Esophagus muscularis mucosa (tissue), 4 donors: ENCODE measurements around the gene PODXL2.

Experiments used
- EP300 ChIP-seq: sonication (generic); formaldehyde crosslinking; IDR thresholded peaks from one replicate; pipeline ENCODE4 v1.6.1; 2017; ENCODE audit warnings: antibody characterized with exemption
- POLR2A ChIP-seq: fragments of 450-650 bp; IDR thresholded peaks from one replicate; pipeline ENCODE4 v1.6.1; 2017; ENCODE audit warnings: antibody characterized with exemption, moderate library complexity, mild to moderate bottlenecking, low read depth
- TF ChIP-seq, protein P1 (sequence below), 3 experiments: fragments of 200-600 bp in 2 of 3; fragments of 450-650 bp in 1 of 3; sonication (generic) in 2 of 3; IDR thresholded peaks; one replicate each; pipeline ENCODE4 v1.5.1; 2017 to 2019; ENCODE audit warnings: antibody characterized with exemption in 3 of 3, mild to moderate bottlenecking in 2 of 3, moderate library complexity in 1 of 3

- TF ChIP-seq, protein P1, sequence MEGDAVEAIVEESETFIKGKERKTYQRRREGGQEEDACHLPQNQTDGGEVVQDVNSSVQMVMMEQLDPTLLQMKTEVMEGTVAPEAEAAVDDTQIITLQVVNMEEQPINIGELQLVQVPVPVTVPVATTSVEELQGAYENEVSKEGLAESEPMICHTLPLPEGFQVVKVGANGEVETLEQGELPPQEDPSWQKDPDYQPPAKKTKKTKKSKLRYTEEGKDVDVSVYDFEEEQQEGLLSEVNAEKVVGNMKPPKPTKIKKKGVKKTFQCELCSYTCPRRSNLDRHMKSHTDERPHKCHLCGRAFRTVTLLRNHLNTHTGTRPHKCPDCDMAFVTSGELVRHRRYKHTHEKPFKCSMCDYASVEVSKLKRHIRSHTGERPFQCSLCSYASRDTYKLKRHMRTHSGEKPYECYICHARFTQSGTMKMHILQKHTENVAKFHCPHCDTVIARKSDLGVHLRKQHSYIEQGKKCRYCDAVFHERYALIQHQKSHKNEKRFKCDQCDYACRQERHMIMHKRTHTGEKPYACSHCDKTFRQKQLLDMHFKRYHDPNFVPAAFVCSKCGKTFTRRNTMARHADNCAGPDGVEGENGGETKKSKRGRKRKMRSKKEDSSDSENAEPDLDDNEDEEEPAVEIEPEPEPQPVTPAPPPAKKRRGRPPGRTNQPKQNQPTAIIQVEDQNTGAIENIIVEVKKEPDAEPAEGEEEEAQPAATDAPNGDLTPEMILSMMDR (IDR thresholded peaks at IDR 0.05), result no peak
- no peak for TF ChIP-seq POLR2A
- no peak for TF ChIP-seq EP300
Observed at GRCh38 chr3:127597020-127597771, 31.8 kb upstream of the PODXL2 start.
